K562 (cell line): Measurements from ENCODE around the gene PSMC2. TPM values are rescaled to one million over a fixed set of nuclear protein-coding genes. Genes with fewer than 3 reads are reported as not detected.

Source experiments
- ATAC-seq: fragments of 200-7000 bp; cut with Tn5 transposase; 3 replicates; pipeline ENCODE4 v1.9.1; 2020; ENCODE audit warnings: moderate library complexity
- BruUV-seq: library from RNA; stranded (reverse); fragments of 400-500 nt; replicated peaks from 2 replicates; lab custom pipeline; 2021; lab: Mats Ljungman, UMichigan
- CTCF ChIA-PET: fragments of 300-600 bp; formaldehyde crosslinking; extraction: SDS; loops from one replicate; lab custom pipeline; 2021; ENCODE audit warnings: low intra/inter-chr PET ratio; lab: Yijun Ruan, JAX
- POLR2A ChIA-PET: fragments of 300-600, 350-650 bp; sonication (Branson Sonifier 250); formaldehyde crosslinking; extraction: SDS; loops from one replicate; lab custom pipeline; 2021; ENCODE audit warnings: antibody characterized with exemption, inconsistent platforms; lab: Yijun Ruan, JAX
- DNase-seq, 4 experiments: peaks; one replicate each; pipeline versions ENCODE4 v3.0.0 to v3.0.0-alpha.2; 2011 to 2018; ENCODE audit warnings: low spot score in 3 of 4, mixed read lengths in 3 of 4; ENCODE audit errors: extremely low read depth in 1 of 4
- FAIRE-seq: peaks from 2 replicates; lab custom pipeline; 2011; peaks lifted over from hg19 to GRCh38; lab: Jason Lieb, UNC
- H2AFZ ChIP-seq: 2 replicates; pipeline ENCODE4 v1.6.0; 2011; ENCODE audit warnings: low read depth, low read length, control low read depth, inconsistent platforms
- H3K27ac ChIP-seq: fragments of 200-600 bp; 3 replicates; pipeline ENCODE4 v1.8.0; 2011; ENCODE audit warnings: low read depth, mild to moderate bottlenecking, control low read depth, inconsistent platforms, low read length, moderate library complexity, mixed read lengths; ENCODE audit errors: extremely low read depth
- H3K27me3 ChIP-seq, 2 experiments: fragments of 300-600 bp in 1 of 2; 2 replicates in 1 of 2; 3 replicates in 1 of 2; pipeline versions ENCODE4 v1.6.0 to v1.8.0; 2011; ENCODE audit warnings: inconsistent platforms in 2 of 2, low read length in 2 of 2, mild to moderate bottlenecking in 1 of 2, mixed read lengths in 1 of 2, moderate library complexity in 1 of 2; ENCODE audit not compliant: control insufficient read depth in 2 of 2, insufficient read depth in 2 of 2
- H3K36me3 ChIP-seq: fragments of 300-600 bp; 3 replicates; pipeline ENCODE4 v1.8.0; 2011; ENCODE audit warnings: mild to moderate bottlenecking, low read length, inconsistent platforms; ENCODE audit not compliant: control insufficient read depth, insufficient read depth
- H3K4me1 ChIP-seq, 2 experiments: fragments of 200-600 bp in 1 of 2; replicated peaks in 1 of 2; 2 replicates in 1 of 2; 3 replicates in 1 of 2; pipeline versions ENCODE4 v1.5.1 to v1.8.0; 2011; ENCODE audit warnings: inconsistent platforms in 2 of 2, low read length in 2 of 2, mild to moderate bottlenecking in 1 of 2, mixed read lengths in 1 of 2, moderate library complexity in 1 of 2; ENCODE audit not compliant: control insufficient read depth in 2 of 2, insufficient read depth in 2 of 2
- H3K4me2 ChIP-seq: 2 replicates; pipeline ENCODE4 v1.6.1; 2011; ENCODE audit warnings: low read length, control low read depth, inconsistent platforms, mixed read lengths; ENCODE audit not compliant: insufficient read depth
- H3K4me3 ChIP-seq: fragments of 200-600 bp; sonication (generic), shearing (Covaris generic); 2 replicates; pipeline ENCODE4 v1.5.1; 2016; ENCODE audit warnings: control low read depth, inconsistent platforms
- H3K79me2 ChIP-seq: fragments of 200-600 bp; 3 replicates; pipeline ENCODE4 v1.8.0; 2011; ENCODE audit warnings: low read length, inconsistent platforms; ENCODE audit not compliant: control insufficient read depth, insufficient read depth
- H3K9ac ChIP-seq, 2 experiments: 2 replicates each; pipeline versions ENCODE4 v1.6.0 to v1.6.1; 2011; ENCODE audit warnings: low read depth in 2 of 2, low read length in 2 of 2, control low read depth in 1 of 2, inconsistent platforms in 1 of 2, mild to moderate bottlenecking in 1 of 2, mixed read lengths in 1 of 2; ENCODE audit not compliant: insufficient read depth in 1 of 2
- H3K9me1 ChIP-seq: one replicate; pipeline ENCODE4 v1.6.0; 2011; ENCODE audit warnings: inconsistent platforms, mild to moderate bottlenecking, low read length, moderate library complexity; ENCODE audit not compliant: control insufficient read depth, insufficient read depth
- H3K9me3 ChIP-seq: replicated peaks from 2 replicates; pipeline ENCODE4 v1.5.1; 2011; ENCODE audit warnings: low read depth, low read length, inconsistent platforms; ENCODE audit not compliant: control insufficient read depth, insufficient read depth
- H4K20me1 ChIP-seq: replicated peaks from 2 replicates; pipeline ENCODE4 v1.6.1; 2011; ENCODE audit warnings: low read length, inconsistent platforms, mixed read lengths; ENCODE audit not compliant: control insufficient read depth, insufficient read depth
- ARID1B ChIP-seq: fragments of 450-650 bp; IDR thresholded peaks from 2 replicates; pipeline ENCODE4 v1.6.1; 2016; ENCODE audit warnings: antibody characterized with exemption, mild to moderate bottlenecking, inconsistent platforms
- BRD4 ChIP-seq: fragments of 200-600 bp; sonication (generic); IDR thresholded peaks from 2 replicates; pipeline ENCODE4 v1.6.1; 2017; ENCODE audit warnings: inconsistent platforms
- CEBPB ChIP-seq: fragments of 450-650 bp; IDR thresholded peaks from 2 replicates; pipeline ENCODE4 v1.6.1; 2016; ENCODE audit warnings: missing genetic modification characterization, missing compliant biosample characterization
- DPF2 ChIP-seq: fragments of 450-650 bp; IDR thresholded peaks from 2 replicates; pipeline ENCODE4 v1.6.1; 2016
- ELF2 ChIP-seq: fragments of 250-450 bp; sonication (Bioruptor Pico); IDR thresholded peaks from 2 replicates; pipeline ENCODE4 v1.5.0; 2021; ENCODE audit warnings: mild to moderate bottlenecking
- HMGN3 ChIP-seq: IDR thresholded peaks from 2 replicates; pipeline ENCODE4 v1.6.1; 2011; ENCODE audit warnings: borderline replicate concordance, low read depth, mild to moderate bottlenecking, mixed read lengths, low read length; ENCODE audit not compliant: insufficient read length; ENCODE audit errors: extremely low read depth
- NCOA2 ChIP-seq, 2 experiments: fragments of 450-650 bp; IDR thresholded peaks; 2 replicates each; pipeline ENCODE4 v1.6.1; 2018; ENCODE audit warnings: mild to moderate bottlenecking in 2 of 2, moderate library complexity in 1 of 2; ENCODE audit not compliant: partially characterized antibody in 2 of 2
- PHB ChIP-seq: fragments of 250-450 bp; sonication (Bioruptor Pico); IDR thresholded peaks from 2 replicates; pipeline ENCODE4 v1.5.0; 2021
- RBM34 ChIP-seq: fragments of 200-400 bp; formaldehyde crosslinking; IDR thresholded peaks from 2 replicates; pipeline ENCODE4 v1.6.1; 2018; ENCODE audit warnings: low read length, borderline replicate concordance; ENCODE audit not compliant: insufficient read depth
- SMARCC2 ChIP-seq: fragments of 450-650 bp; IDR thresholded peaks from 2 replicates; pipeline ENCODE4 v1.6.1; 2017; ENCODE audit warnings: antibody characterized with exemption, moderate library complexity, mild to moderate bottlenecking, low read depth
- TOE1 ChIP-seq, 2 experiments: fragments of 450-650 bp in 1 of 2; sonication (generic) in 1 of 2; formaldehyde crosslinking in 1 of 2; IDR thresholded peaks; 2 replicates each; pipeline versions ENCODE4 v1.7.1 to v1.8.0; 2016 to 2022; ENCODE audit warnings: borderline replicate concordance in 2 of 2, mild to moderate bottlenecking in 2 of 2, antibody characterized with exemption in 1 of 2, inconsistent platforms in 1 of 2, low read depth in 1 of 2, missing genetic modification reagents in 1 of 2, moderate library complexity in 1 of 2
- ZNF584 ChIP-seq: fragments of 200-800 bp; sonication (Bioruptor generic); IDR thresholded peaks from 2 replicates; pipeline ENCODE4 v1.6.1; 2016; ENCODE audit warnings: low read depth, mild to moderate bottlenecking, missing genetic modification characterization, missing compliant biosample characterization
- WGBS: fragments of 100-300 bp; shearing (Covaris generic); methylation state at CpG from one replicate; pipeline ENCODE4 v1.1.6; 2016; ENCODE audit warnings: low coverage, mixed read lengths; ENCODE audit not compliant: insufficient coverage; ENCODE audit errors: missing lambda C conversion rate; 5-methylcytosine and 5-hydroxymethylcytosine counted together
- in situ Hi-C: fragments of 300-500 bp; cut with MboI; formaldehyde crosslinking; loops from 4 replicates; pipeline ENCODE4 v1.15.0; 2018; ENCODE audit warnings: inconsistent platforms, mixed read lengths
- intact Hi-C: fragments of 100-400 bp; cut with micrococcal nuclease; formaldehyde crosslinking; loops from 2 replicates; pipeline ENCODE4 v1.14.2; 2022
- polyA plus RNA-seq, 8 experiments: library from polyadenylated mRNA; depleted of rRNA in 4 of 8; stranded (reverse) in 5 of 8; unstranded in 3 of 8; fragments of >200 nt; fragmentation: Nextera tagmentation in 2 of 8; fragmentation: Illumina TruSeq in 1 of 8; extraction: Ambion mirVana in 2 of 8; extraction: Trizol in 1 of 8; gene quantifications; 2 replicates each; pipeline versions ENCODE4 v1.2.1 to v1.2.3, GENCODE V29; 2011 to 2014; ENCODE audit warnings: inconsistent platforms in 1 of 8, missing spikeins in 1 of 8
- total RNA-seq, 7 experiments: library from RNA; depleted of rRNA in 6 of 7; stranded (reverse); fragments of >200 nt in 6 of 7; fragmentation: Illumina TruSeq in 2 of 7; extraction: Trizol in 2 of 7; gene quantifications; 2 replicates each; pipeline versions ENCODE4 v1.2.1 to v1.2.3, GENCODE V29; 2011 to 2021; ENCODE audit warnings: low replicate concordance in 1 of 7
- TF ChIP-seq, protein P1 (sequence below): sonication (generic); formaldehyde crosslinking; IDR thresholded peaks from 2 replicates; pipeline ENCODE4 v1.8.0; 2023; ENCODE audit warnings: mild to moderate bottlenecking, missing genetic modification reagents

PSMC2 gene
- total and polyA plus RNA-seq, 9 of the 15 experiments (the other 6 are each of a cell fraction or from before 2014, with no cell fraction given), result 316 to 1,105 (median 511) TPM

- DNase-seq, result no peak
- no TSS peak for BruUV-seq
- H3K9ac ChIP-seq, result peak overlapping the region; percentile 82 to 99; a peak in 3 of 4 replicates
- intact Hi-C loops (loop anchor here (5.0 kb wide), 1 partner anchor 52 kb away; the partner anchor contains the start of gene PMPCB), in situ Hi-C loops (no loop called here)
- H3K36me3 ChIP-seq, result peaks cover 44% of the 10 kb centered on the region
- no peak overlapping the region; the same call in 2 of the 3 replicates for H3K27ac ChIP-seq
- no peak for ATAC-seq
- H3K4me2 ChIP-seq, result peak overlapping the region; percentile 94
- ChIA-PET POLR2A (interaction anchor here (1.0 to 1.4 kb wide), 2 partner anchors 16 to 46 kb away, joined by 3 to 4 read pairs; no protein-coding TSS in a partner anchor), CTCF (no interaction called here)
- peaks cover 8 to 12% of the 10 kb centered on the region in 2 experiments; a peak in 3 of 5 replicates for H3K4me1 ChIP-seq
- H3K9me3 ChIP-seq, result no peaks in the 10 kb centered on the region
- no peaks in the 10 kb centered on the region; the same call in 1 of the 2 replicates for H4K20me1 ChIP-seq
- no peaks in the 10 kb centered on the region for H3K27me3 ChIP-seq
- H3K79me2 ChIP-seq, result peaks cover 87% of the 10 kb centered on the region
- no peaks in the 10 kb centered on the region for H3K9me1 ChIP-seq
- H3K4me3 ChIP-seq, result peak overlapping the region; percentile 83
- 5% methylated on average over 2 of the region's 2 CpGs for WGBS
- TF ChIP-seq RBM34 (no peak), TOE1 (IDR thresholded peaks at IDR 0.05; ENCODE audit: borderline replicate concordance) (peak; percentile 31; the same call in 1 of the 2 replicates), TOE1 (CRISPR knock-in tag; IDR thresholded peaks at IDR 0.05; ENCODE audit: borderline replicate concordance, low read depth) (no peak), ELF2 (CRISPR knock-in tag) (peak; percentile 28; the same call in 1 of the 2 replicates), ARID1B (0 out of 2 replicates have a peak, but pooled peaks have one; percentile 3), CEBPB (tag) (no peak), DPF2 (0 out of 2 replicates have a peak, but pooled peaks have one; percentile 3), HMGN3 (no peak), BRD4 (no peak), ZNF584 (CRISPR knock-in tag) (no peak), PHB (CRISPR knock-in tag) (no peak), NCOA2 (IDR thresholded peaks at IDR 0.05; ENCODE audit: partially characterized antibody in 2 of 2) (no peak), SMARCC2 (peak; percentile 19; the same call in 1 of the 2 replicates)
- TF ChIP-seq, protein P1, sequence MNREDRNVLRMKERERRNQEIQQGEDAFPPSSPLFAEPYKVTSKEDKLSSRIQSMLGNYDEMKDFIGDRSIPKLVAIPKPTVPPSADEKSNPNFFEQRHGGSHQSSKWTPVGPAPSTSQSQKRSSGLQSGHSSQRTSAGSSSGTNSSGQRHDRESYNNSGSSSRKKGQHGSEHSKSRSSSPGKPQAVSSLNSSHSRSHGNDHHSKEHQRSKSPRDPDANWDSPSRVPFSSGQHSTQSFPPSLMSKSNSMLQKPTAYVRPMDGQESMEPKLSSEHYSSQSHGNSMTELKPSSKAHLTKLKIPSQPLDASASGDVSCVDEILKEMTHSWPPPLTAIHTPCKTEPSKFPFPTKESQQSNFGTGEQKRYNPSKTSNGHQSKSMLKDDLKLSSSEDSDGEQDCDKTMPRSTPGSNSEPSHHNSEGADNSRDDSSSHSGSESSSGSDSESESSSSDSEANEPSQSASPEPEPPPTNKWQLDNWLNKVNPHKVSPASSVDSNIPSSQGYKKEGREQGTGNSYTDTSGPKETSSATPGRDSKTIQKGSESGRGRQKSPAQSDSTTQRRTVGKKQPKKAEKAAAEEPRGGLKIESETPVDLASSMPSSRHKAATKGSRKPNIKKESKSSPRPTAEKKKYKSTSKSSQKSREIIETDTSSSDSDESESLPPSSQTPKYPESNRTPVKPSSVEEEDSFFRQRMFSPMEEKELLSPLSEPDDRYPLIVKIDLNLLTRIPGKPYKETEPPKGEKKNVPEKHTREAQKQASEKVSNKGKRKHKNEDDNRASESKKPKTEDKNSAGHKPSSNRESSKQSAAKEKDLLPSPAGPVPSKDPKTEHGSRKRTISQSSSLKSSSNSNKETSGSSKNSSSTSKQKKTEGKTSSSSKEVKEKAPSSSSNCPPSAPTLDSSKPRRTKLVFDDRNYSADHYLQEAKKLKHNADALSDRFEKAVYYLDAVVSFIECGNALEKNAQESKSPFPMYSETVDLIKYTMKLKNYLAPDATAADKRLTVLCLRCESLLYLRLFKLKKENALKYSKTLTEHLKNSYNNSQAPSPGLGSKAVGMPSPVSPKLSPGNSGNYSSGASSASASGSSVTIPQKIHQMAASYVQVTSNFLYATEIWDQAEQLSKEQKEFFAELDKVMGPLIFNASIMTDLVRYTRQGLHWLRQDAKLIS (CRISPR knock-in tag), result no peak
- TF ChIP-seq, all 486 proteins: peak for 5
- no peak for FAIRE-seq
- H2AFZ ChIP-seq, result no peak overlapping the region
Measured at GRCh38 chr7:103348959-103349358, 1.5 kb downstream of the PSMC2 start.
